GM23338 (cell line): ENCODE data around the gene C17orf107.

Experiments used
- CREB1 ChIP-seq: fragments of 250-450 bp; sonication (Bioruptor Pico); IDR thresholded peaks from 2 replicates; pipeline ENCODE4 v1.5.0; 2020; ENCODE audit warnings: low read depth, mild to moderate bottlenecking, moderate library complexity
- CTCF ChIP-seq, 2 experiments: fragments of 200-600 bp in 1 of 2; sonication (generic) in 1 of 2; conservative IDR thresholded peaks; 2 replicates each; pipeline versions ENCODE4 v1.5.1 to v1.6.1; 2016 to 2017; ENCODE audit warnings: antibody characterized with exemption in 2 of 2, low read depth in 2 of 2, mild to moderate bottlenecking in 2 of 2, moderate library complexity in 1 of 2
- EZH2 ChIP-seq: fragments of 200-600 bp; sonication (generic); IDR thresholded peaks from one replicate; pipeline ENCODE4 v1.8.0; 2017; ENCODE audit warnings: antibody characterized with exemption, mild to moderate bottlenecking, low read depth; ENCODE audit not compliant: unreplicated experiment
- EZH2phosphoT487 ChIP-seq: fragments of 200-600 bp; sonication (generic); IDR thresholded peaks from one replicate; pipeline ENCODE4 v1.8.1; 2018; ENCODE audit warnings: antibody characterized with exemption; ENCODE audit not compliant: unreplicated experiment
- POLR2AphosphoS5 ChIP-seq: IDR thresholded peaks from 2 replicates; pipeline ENCODE4 v1.6.1; 2016; ENCODE audit warnings: antibody characterized with exemption, low read depth
- TF ChIP-seq, protein P1 (sequence below): IDR thresholded peaks from one replicate; pipeline ENCODE4 v1.6.1; 2018; ENCODE audit warnings: antibody characterized with exemption; ENCODE audit not compliant: unreplicated experiment

- TF ChIP-seq CTCF (conservative IDR thresholded peaks at IDR 0.05; ENCODE audit: low read depth in 2 of 2) (no peak), EZH2phosphoT487 (no peak), EZH2 (no peak), CREB1 (CRISPR knock-in tag) (no peak), POLR2AphosphoS5 (no peak)
- TF ChIP-seq, protein P1, sequence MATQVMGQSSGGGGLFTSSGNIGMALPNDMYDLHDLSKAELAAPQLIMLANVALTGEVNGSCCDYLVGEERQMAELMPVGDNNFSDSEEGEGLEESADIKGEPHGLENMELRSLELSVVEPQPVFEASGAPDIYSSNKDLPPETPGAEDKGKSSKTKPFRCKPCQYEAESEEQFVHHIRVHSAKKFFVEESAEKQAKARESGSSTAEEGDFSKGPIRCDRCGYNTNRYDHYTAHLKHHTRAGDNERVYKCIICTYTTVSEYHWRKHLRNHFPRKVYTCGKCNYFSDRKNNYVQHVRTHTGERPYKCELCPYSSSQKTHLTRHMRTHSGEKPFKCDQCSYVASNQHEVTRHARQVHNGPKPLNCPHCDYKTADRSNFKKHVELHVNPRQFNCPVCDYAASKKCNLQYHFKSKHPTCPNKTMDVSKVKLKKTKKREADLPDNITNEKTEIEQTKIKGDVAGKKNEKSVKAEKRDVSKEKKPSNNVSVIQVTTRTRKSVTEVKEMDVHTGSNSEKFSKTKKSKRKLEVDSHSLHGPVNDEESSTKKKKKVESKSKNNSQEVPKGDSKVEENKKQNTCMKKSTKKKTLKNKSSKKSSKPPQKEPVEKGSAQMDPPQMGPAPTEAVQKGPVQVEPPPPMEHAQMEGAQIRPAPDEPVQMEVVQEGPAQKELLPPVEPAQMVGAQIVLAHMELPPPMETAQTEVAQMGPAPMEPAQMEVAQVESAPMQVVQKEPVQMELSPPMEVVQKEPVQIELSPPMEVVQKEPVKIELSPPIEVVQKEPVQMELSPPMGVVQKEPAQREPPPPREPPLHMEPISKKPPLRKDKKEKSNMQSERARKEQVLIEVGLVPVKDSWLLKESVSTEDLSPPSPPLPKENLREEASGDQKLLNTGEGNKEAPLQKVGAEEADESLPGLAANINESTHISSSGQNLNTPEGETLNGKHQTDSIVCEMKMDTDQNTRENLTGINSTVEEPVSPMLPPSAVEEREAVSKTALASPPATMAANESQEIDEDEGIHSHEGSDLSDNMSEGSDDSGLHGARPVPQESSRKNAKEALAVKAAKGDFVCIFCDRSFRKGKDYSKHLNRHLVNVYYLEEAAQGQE, result no peak
Observed at GRCh38 chr17:4921320-4921719, 22.0 kb downstream of the C17orf107 start.
